ENCODE measurements around the gene DHRS1.
A peak's percentile ranks its signal among the peaks of the same experiment; 100 is the strongest.

Gene DHRS1

GRCh38 chr14:24327303-24327702 lies 27.7 kb upstream of the DHRS1 start:
- DNase-seq: no peak

- DNase-seq: no peak
Measured at GRCh38 chr14:24325963-24326362, 26.4 kb upstream of the DHRS1 start.

- DNase-seq: no peak
Measured at GRCh38 chr14:24325041-24325530, 25.5 kb upstream of the DHRS1 start.

- DNase-seq: no peak
Measured at GRCh38 chr14:24324024-24324423, 24.4 kb upstream of the DHRS1 start.

GRCh38 chr14:24323341-24323740 lies 23.8 kb upstream of the DHRS1 start:
- no peak for DNase-seq

GRCh38 chr14:24322672-24323071 lies 23.1 kb upstream of the DHRS1 start:
- DNase-seq: no peak

GRCh38 chr14:24321212-24321975 lies 21.8 kb upstream of the DHRS1 start:
- DNase-seq: peak; percentile 76

- no peak for DNase-seq
Measured at GRCh38 chr14:24317141-24317928, 17.8 kb upstream of the DHRS1 start.

GRCh38 chr14:24316597-24316950 lies 17.0 kb upstream of the DHRS1 start:
- DNase-seq: no peak

GRCh38 chr14:24315807-24316596 lies 16.4 kb upstream of the DHRS1 start:
- no peak for DNase-seq

GRCh38 chr14:24315243-24315806 lies 15.7 kb upstream of the DHRS1 start:
- DNase-seq: no peak

- DNase-seq: no peak
Measured at GRCh38 chr14:24314377-24315193, 15.0 kb upstream of the DHRS1 start.

GRCh38 chr14:24313913-24314312 lies 14.3 kb upstream of the DHRS1 start:
- DNase-seq: no peak

- DNase-seq: no peak
Measured at GRCh38 chr14:24312736-24313507, 13.3 kb upstream of the DHRS1 start.

- DNase-seq: no peak
Measured at GRCh38 chr14:24311837-24312615, 12.4 kb upstream of the DHRS1 start.

- no peak for DNase-seq
Measured at GRCh38 chr14:24310646-24311604, 11.3 kb upstream of the DHRS1 start, which contains the start of gene LTB4R. Gene LTB4R (plus strand): TSS chr14:24311502. CDS start chr14:24315652, 4,150 bp downstream.

GRCh38 chr14:24310265-24310645 lies 10.7 kb upstream of the DHRS1 start:
- no peak for DNase-seq

GRCh38 chr14:24309538-24310264 lies 10.1 kb upstream of the DHRS1 start, which contains the start of gene LTB4R2:
Gene LTB4R2 (plus strand): TSS chr14:24310140. CDS start chr14:24310665, 525 bp downstream.
- no peak for DNase-seq
